GM18858 (cell line): ENCODE data around the gene MACROD2.

ENCODE experiments used
- ATAC-seq: cut with Tn5 transposase; IDR thresholded peaks from one replicate; pipeline ENCODE4 v1.9.1; 2021; ENCODE audit not compliant: unreplicated experiment

The MACROD2 gene

GRCh38 chr20:14790190-14790589 is 794.9 kb downstream of the MACROD2 start:
- ATAC-seq = no peak

GRCh38 chr20:14790771-14791620 is 795.7 kb downstream of the MACROD2 start:
- no peak for ATAC-seq

GRCh38 chr20:14792915-14793314 is 797.6 kb downstream of the MACROD2 start:
- ATAC-seq = no peak

GRCh38 chr20:14799545-14800216 is 804.4 kb downstream of the MACROD2 start:
- ATAC-seq = no peak

- no peak for ATAC-seq
These were observed 805.5 kb downstream of the MACROD2 start for GRCh38 chr20:14800707-14801425.

GRCh38 chr20:14801591-14802325 is 806.4 kb downstream of the MACROD2 start:
- no peak for ATAC-seq

- no peak for ATAC-seq
These were observed 811.9 kb downstream of the MACROD2 start for GRCh38 chr20:14807224-14807623.

GRCh38 chr20:14815340-14815739 is 820.0 kb downstream of the MACROD2 start:
- no peak for ATAC-seq

GRCh38 chr20:14816471-14816870 is 821.2 kb downstream of the MACROD2 start:
- no peak for ATAC-seq

- ATAC-seq = no peak
These were observed 821.8 kb downstream of the MACROD2 start for GRCh38 chr20:14817101-14817500.

- no peak for ATAC-seq
These were observed 825.5 kb downstream of the MACROD2 start for GRCh38 chr20:14820771-14821170.

GRCh38 chr20:14821251-14821650 is 825.9 kb downstream of the MACROD2 start:
- no peak for ATAC-seq

GRCh38 chr20:14824996-14825395 is 829.7 kb downstream of the MACROD2 start:
- no peak for ATAC-seq

GRCh38 chr20:14826543-14827313 is 831.4 kb downstream of the MACROD2 start:
- ATAC-seq = no peak

- no peak for ATAC-seq
These were observed 833.1 kb downstream of the MACROD2 start for GRCh38 chr20:14828459-14828858.

GRCh38 chr20:14829906-14830305 is 834.6 kb downstream of the MACROD2 start:
- peak; percentile 61 for ATAC-seq

- peak; percentile 67 for ATAC-seq
These were observed 835.1 kb downstream of the MACROD2 start for GRCh38 chr20:14830466-14830865.

GRCh38 chr20:14830899-14831298 is 835.6 kb downstream of the MACROD2 start:
- peak; percentile 1 for ATAC-seq

- ATAC-seq = peak; percentile 64
These were observed 837.3 kb downstream of the MACROD2 start for GRCh38 chr20:14832630-14833029.
